Uterus (tissue), 2 donors: ENCODE results near the gene CLDN20.

Source experiments
- POLR2A ChIP-seq, 2 donors: fragments of 450-650 bp; IDR thresholded peaks; one replicate each; pipeline ENCODE4 v1.6.1; 2016; ENCODE audit warnings: antibody characterized with exemption in 2 of 2, mild to moderate bottlenecking in 1 of 2, moderate library complexity in 1 of 2
- TF ChIP-seq, protein P1 (sequence below), 4 experiments: fragments of 200-600 bp in 2 of 4; fragments of 450-650 bp in 2 of 4; sonication (generic) in 2 of 4; IDR thresholded peaks; one replicate each; pipeline ENCODE4 v1.5.1; 2016 to 2019; ENCODE audit warnings: antibody characterized with exemption in 4 of 4, mild to moderate bottlenecking in 2 of 4, moderate library complexity in 1 of 4

DNA sequence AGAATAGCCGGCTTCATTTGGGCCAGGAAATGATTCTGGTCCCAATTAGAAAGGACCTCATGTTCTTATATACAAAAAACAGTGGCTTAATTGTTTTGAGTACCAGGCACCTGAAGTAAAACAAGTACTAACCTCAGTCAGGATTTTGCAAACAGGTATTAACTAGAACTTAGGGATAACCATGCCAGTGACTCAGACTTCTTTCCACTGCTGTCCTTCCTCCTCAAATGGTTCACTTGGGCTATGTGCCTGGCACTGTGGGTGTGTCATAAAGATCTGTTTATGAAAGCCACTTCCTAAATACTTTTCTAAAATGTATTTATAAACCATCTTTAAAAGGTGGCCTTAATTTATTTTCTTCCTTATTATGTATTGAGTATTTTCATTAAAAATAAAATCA lies 10.7 kb downstream of the CLDN20 start:
- TF ChIP-seq, protein P1, sequence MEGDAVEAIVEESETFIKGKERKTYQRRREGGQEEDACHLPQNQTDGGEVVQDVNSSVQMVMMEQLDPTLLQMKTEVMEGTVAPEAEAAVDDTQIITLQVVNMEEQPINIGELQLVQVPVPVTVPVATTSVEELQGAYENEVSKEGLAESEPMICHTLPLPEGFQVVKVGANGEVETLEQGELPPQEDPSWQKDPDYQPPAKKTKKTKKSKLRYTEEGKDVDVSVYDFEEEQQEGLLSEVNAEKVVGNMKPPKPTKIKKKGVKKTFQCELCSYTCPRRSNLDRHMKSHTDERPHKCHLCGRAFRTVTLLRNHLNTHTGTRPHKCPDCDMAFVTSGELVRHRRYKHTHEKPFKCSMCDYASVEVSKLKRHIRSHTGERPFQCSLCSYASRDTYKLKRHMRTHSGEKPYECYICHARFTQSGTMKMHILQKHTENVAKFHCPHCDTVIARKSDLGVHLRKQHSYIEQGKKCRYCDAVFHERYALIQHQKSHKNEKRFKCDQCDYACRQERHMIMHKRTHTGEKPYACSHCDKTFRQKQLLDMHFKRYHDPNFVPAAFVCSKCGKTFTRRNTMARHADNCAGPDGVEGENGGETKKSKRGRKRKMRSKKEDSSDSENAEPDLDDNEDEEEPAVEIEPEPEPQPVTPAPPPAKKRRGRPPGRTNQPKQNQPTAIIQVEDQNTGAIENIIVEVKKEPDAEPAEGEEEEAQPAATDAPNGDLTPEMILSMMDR (IDR thresholded peaks at IDR 0.05), result no peak
- TF ChIP-seq POLR2A (IDR thresholded peaks at IDR 0.05), result no peak
